PC-3 (cell line): ENCODE results near the gene OR5B21.

Experiments
- EZH2 ChIP-seq: fragments of 300-600 bp; sonication (generic); IDR thresholded peaks from one replicate; pipeline ENCODE4 v1.6.1; 2017; ENCODE audit warnings: antibody characterized with exemption, mild to moderate bottlenecking, low read length; ENCODE audit not compliant: unreplicated experiment
- TF ChIP-seq, protein P1 (sequence below): fragments of 300-600 bp; sonication (generic); conservative IDR thresholded peaks from 2 replicates; pipeline ENCODE4 v1.5.1; 2017; ENCODE audit warnings: antibody characterized with exemption, low read depth, mild to moderate bottlenecking, low read length

DNA sequence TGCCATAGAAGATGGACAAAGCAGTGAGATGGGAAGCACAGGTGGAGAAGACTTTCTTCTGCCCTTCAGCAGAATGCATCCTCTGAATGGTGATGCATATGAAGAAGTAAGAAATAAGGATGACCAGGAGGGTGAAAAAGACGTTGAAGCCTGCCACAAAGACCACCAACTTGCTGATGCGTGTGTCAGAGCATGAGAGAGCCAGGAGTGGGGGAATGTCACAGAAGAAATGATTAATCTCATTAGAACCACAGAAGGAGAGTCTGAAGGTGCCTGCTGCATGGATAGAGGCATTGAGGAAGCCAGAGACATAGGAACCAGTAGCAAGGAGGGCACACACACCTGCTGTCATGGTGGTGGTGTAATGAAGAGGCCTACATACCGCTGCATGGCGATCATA lies 550 bp downstream of the OR5B21 start:
- TF ChIP-seq, protein P1, sequence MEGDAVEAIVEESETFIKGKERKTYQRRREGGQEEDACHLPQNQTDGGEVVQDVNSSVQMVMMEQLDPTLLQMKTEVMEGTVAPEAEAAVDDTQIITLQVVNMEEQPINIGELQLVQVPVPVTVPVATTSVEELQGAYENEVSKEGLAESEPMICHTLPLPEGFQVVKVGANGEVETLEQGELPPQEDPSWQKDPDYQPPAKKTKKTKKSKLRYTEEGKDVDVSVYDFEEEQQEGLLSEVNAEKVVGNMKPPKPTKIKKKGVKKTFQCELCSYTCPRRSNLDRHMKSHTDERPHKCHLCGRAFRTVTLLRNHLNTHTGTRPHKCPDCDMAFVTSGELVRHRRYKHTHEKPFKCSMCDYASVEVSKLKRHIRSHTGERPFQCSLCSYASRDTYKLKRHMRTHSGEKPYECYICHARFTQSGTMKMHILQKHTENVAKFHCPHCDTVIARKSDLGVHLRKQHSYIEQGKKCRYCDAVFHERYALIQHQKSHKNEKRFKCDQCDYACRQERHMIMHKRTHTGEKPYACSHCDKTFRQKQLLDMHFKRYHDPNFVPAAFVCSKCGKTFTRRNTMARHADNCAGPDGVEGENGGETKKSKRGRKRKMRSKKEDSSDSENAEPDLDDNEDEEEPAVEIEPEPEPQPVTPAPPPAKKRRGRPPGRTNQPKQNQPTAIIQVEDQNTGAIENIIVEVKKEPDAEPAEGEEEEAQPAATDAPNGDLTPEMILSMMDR: no peak
- no peak for TF ChIP-seq EZH2
